ENCODE measurements around the gene ELL. TPM values are rescaled to one million over a fixed set of nuclear protein-coding genes. Genes with fewer than 3 reads are reported as not detected.

Gene ELL
- total and polyA plus RNA-seq, 2 experiments from 2014 or later, result 11.3 to 20.1 TPM

GRCh38 chr19:18531485-18531884, 9.6 kb upstream of the ELL start:
- Histone ChIP-seq H3K27ac (ENCODE audit: low read depth) (no peak overlapping the region), H2AFZ (no peak overlapping the region), H3K4me2 (no peak overlapping the region), H3K79me2 (replicated peaks; ENCODE audit: insufficient read depth) (no peaks in the 10 kb centered on the region), H3K36me3 (ENCODE audit: insufficient read depth) (no peaks in the 10 kb centered on the region; the same call in 1 of the 2 replicates), H3K4me1 (ENCODE audit: insufficient read depth) (no peaks in the 10 kb centered on the region), H3K9me2 (ENCODE audit: insufficient read depth) (no peaks in the 10 kb centered on the region), H3K4me3 (no peak overlapping the region), H3K27me3 (ENCODE audit: insufficient read depth) (no peaks in the 10 kb centered on the region), H4K20me1 (replicated peaks; ENCODE audit: insufficient read depth) (no peaks in the 10 kb centered on the region; the same call in 1 of the 2 replicates), H3F3A (replicated peaks; ENCODE audit: low read depth) (0 out of 2 replicates have a peak, but pooled peaks cover 5% of the 10 kb centered on the region)
- DNase-seq (ENCODE audit: low spot score), result no peak
- Mint-ChIP-seq H3K9me3 (no peaks in the 10 kb centered on the region), H3K27me3 (ENCODE audit: insufficient read depth, low read depth, poor library complexity) (peaks cover 2% of the 10 kb centered on the region), H3K4me3 (no peak overlapping the region), H3K36me3 (ENCODE audit: low read depth) (peaks cover 35% of the 10 kb centered on the region), H3K27ac (no peak overlapping the region), H3K4me1 (no peaks in the 10 kb centered on the region)
- ATAC-seq, result no peak
- TF ChIP-seq, protein P1, sequence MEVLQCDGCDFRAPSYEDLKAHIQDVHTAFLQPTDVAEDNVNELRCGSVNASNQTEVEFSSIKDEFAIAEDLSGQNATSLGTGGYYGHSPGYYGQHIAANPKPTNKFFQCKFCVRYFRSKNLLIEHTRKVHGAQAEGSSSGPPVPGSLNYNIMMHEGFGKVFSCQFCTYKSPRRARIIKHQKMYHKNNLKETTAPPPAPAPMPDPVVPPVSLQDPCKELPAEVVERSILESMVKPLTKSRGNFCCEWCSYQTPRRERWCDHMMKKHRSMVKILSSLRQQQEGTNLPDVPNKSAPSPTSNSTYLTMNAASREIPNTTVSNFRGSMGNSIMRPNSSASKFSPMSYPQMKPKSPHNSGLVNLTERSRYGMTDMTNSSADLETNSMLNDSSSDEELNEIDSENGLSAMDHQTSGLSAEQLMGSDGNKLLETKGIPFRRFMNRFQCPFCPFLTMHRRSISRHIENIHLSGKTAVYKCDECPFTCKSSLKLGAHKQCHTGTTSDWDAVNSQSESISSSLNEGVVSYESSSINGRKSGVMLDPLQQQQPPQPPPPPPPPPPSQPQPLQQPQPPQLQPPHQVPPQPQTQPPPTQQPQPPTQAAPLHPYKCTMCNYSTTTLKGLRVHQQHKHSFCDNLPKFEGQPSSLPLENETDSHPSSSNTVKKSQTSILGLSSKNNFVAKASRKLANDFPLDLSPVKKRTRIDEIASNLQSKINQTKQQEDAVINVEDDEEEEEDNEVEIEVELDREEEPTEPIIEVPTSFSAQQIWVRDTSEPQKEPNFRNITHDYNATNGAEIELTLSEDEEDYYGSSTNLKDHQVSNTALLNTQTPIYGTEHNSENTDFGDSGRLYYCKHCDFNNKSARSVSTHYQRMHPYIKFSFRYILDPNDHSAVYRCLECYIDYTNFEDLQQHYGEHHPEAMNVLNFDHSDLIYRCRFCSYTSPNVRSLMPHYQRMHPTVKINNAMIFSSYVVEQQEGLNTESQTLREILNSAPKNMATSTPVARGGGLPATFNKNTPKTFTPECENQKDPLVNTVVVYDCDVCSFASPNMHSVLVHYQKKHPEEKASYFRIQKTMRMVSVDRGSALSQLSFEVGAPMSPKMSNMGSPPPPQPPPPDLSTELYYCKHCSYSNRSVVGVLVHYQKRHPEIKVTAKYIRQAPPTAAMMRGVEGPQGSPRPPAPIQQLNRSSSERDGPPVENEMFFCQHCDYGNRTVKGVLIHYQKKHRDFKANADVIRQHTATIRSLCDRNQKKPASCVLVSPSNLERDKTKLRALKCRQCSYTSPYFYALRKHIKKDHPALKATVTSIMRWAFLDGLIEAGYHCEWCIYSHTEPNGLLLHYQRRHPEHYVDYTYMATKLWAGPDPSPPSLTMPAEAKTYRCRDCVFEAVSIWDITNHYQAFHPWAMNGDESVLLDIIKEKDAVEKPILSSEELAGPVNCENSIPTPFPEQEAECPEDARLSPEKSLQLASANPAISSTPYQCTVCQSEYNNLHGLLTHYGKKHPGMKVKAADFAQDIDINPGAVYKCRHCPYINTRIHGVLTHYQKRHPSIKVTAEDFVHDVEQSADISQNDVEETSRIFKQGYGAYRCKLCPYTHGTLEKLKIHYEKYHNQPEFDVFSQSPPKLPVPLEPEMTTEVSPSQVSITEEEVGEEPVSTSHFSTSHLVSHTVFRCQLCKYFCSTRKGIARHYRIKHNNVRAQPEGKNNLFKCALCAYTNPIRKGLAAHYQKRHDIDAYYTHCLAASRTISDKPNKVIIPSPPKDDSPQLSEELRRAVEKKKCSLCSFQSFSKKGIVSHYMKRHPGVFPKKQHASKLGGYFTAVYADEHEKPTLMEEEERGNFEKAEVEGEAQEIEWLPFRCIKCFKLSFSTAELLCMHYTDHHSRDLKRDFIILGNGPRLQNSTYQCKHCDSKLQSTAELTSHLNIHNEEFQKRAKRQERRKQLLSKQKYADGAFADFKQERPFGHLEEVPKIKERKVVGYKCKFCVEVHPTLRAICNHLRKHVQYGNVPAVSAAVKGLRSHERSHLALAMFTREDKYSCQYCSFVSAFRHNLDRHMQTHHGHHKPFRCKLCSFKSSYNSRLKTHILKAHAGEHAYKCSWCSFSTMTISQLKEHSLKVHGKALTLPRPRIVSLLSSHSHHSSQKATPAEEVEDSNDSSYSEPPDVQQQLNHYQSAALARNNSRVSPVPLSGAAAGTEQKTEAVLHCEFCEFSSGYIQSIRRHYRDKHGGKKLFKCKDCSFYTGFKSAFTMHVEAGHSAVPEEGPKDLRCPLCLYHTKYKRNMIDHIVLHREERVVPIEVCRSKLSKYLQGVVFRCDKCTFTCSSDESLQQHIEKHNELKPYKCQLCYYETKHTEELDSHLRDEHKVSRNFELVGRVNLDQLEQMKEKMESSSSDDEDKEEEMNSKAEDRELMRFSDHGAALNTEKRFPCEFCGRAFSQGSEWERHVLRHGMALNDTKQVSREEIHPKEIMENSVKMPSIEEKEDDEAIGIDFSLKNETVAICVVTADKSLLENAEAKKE (CRISPR knock-in tag; IDR thresholded peaks at IDR 0.05), result no peak
- no peak for TF ChIP-seq EZH2 (IDR thresholded peaks at IDR 0.05; ENCODE audit: low read depth, unreplicated experiment)
- TF ChIP-seq EZH2phosphoT487 (IDR thresholded peaks at IDR 0.05; ENCODE audit: unreplicated experiment), result no peak
- TF ChIP-seq POLR2AphosphoS5 (IDR thresholded peaks at IDR 0.05; ENCODE audit: low read depth), result no peak
- TF ChIP-seq ETS1 (IDR thresholded peaks at IDR 0.05), result no peak
- TF ChIP-seq CREB1 (CRISPR knock-in tag; IDR thresholded peaks at IDR 0.05; ENCODE audit: low read depth), result no peak
- no peak for TF ChIP-seq NANOG (IDR thresholded peaks at IDR 0.05; ENCODE audit: borderline replicate concordance)
- TF ChIP-seq STAT1 (IDR thresholded peaks at IDR 0.05; ENCODE audit: unreplicated experiment), result no peak
- TF ChIP-seq, protein P2, sequence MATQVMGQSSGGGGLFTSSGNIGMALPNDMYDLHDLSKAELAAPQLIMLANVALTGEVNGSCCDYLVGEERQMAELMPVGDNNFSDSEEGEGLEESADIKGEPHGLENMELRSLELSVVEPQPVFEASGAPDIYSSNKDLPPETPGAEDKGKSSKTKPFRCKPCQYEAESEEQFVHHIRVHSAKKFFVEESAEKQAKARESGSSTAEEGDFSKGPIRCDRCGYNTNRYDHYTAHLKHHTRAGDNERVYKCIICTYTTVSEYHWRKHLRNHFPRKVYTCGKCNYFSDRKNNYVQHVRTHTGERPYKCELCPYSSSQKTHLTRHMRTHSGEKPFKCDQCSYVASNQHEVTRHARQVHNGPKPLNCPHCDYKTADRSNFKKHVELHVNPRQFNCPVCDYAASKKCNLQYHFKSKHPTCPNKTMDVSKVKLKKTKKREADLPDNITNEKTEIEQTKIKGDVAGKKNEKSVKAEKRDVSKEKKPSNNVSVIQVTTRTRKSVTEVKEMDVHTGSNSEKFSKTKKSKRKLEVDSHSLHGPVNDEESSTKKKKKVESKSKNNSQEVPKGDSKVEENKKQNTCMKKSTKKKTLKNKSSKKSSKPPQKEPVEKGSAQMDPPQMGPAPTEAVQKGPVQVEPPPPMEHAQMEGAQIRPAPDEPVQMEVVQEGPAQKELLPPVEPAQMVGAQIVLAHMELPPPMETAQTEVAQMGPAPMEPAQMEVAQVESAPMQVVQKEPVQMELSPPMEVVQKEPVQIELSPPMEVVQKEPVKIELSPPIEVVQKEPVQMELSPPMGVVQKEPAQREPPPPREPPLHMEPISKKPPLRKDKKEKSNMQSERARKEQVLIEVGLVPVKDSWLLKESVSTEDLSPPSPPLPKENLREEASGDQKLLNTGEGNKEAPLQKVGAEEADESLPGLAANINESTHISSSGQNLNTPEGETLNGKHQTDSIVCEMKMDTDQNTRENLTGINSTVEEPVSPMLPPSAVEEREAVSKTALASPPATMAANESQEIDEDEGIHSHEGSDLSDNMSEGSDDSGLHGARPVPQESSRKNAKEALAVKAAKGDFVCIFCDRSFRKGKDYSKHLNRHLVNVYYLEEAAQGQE (IDR thresholded peaks at IDR 0.05; ENCODE audit: unreplicated experiment), result no peak
- TF ChIP-seq JUNB (IDR thresholded peaks at IDR 0.05; ENCODE audit: unreplicated experiment), result no peak
- no peak for TF ChIP-seq ZNF114 (CRISPR knock-in tag; IDR thresholded peaks at IDR 0.05)
- no peak for TF ChIP-seq ZNF331 (CRISPR knock-in tag; IDR thresholded peaks at IDR 0.05; ENCODE audit: low read depth)
- TF ChIP-seq, protein P3, sequence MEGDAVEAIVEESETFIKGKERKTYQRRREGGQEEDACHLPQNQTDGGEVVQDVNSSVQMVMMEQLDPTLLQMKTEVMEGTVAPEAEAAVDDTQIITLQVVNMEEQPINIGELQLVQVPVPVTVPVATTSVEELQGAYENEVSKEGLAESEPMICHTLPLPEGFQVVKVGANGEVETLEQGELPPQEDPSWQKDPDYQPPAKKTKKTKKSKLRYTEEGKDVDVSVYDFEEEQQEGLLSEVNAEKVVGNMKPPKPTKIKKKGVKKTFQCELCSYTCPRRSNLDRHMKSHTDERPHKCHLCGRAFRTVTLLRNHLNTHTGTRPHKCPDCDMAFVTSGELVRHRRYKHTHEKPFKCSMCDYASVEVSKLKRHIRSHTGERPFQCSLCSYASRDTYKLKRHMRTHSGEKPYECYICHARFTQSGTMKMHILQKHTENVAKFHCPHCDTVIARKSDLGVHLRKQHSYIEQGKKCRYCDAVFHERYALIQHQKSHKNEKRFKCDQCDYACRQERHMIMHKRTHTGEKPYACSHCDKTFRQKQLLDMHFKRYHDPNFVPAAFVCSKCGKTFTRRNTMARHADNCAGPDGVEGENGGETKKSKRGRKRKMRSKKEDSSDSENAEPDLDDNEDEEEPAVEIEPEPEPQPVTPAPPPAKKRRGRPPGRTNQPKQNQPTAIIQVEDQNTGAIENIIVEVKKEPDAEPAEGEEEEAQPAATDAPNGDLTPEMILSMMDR (conservative IDR thresholded peaks at IDR 0.05; ENCODE audit: low read depth in 2 of 2), result no peak
